Measurements from ENCODE around the gene BPIFB1.

The BPIFB1 gene

GRCh38 chr20:33251496-33251895, 31.5 kb upstream of the BPIFB1 start:
- ChIA-PET POLR2A (no interaction called here), CTCF (interaction anchor here (0.7 kb wide), 1 partner anchor 48 kb away, joined by 3 read pairs; no protein-coding TSS in a partner anchor)
- Histone ChIP-seq H3K4me3 (ENCODE audit: low read depth, low read length) (no peak overlapping the region), H3K4me1 (ENCODE audit: control insufficient read depth, insufficient read depth, low read length) (no peaks in the 10 kb centered on the region), H3K27ac (ENCODE audit: extremely low read depth, low read depth, low read length) (no peak overlapping the region), H3K9me3 (ENCODE audit: control insufficient read depth, insufficient read depth, low read depth, low read length) (no peaks in the 10 kb centered on the region), H3K36me3 (ENCODE audit: control insufficient read depth in 2 of 2, insufficient read depth in 1 of 2, low read length in 2 of 2) (no peaks in the 10 kb centered on the region)
- TF ChIP-seq ZNF692 (tag by site-specific recombination; IDR thresholded peaks at IDR 0.05) (no peak), ZNF426 (tag by site-specific recombination; IDR thresholded peaks at IDR 0.05) (no peak), ZNF26 (tag by site-specific recombination; IDR thresholded peaks at IDR 0.05) (no peak), BCL11A (tag by site-specific recombination; IDR thresholded peaks at IDR 0.05; ENCODE audit: low read depth) (no peak), SCRT1 (tag by site-specific recombination; IDR thresholded peaks at IDR 0.05; ENCODE audit: borderline replicate concordance) (no peak), ZNF174 (tag by site-specific recombination; IDR thresholded peaks at IDR 0.05) (no peak), ZBTB20 (tag by site-specific recombination; IDR thresholded peaks at IDR 0.05) (no peak), KLF1 (tag by site-specific recombination; IDR thresholded peaks at IDR 0.05) (no peak), ZNF223 (tag by site-specific recombination; IDR thresholded peaks at IDR 0.05) (no peak), ZNF398 (tag by site-specific recombination; IDR thresholded peaks at IDR 0.05) (no peak), ZSCAN23 (tag by site-specific recombination; IDR thresholded peaks at IDR 0.05) (no peak), ZFP69B (tag by site-specific recombination; IDR thresholded peaks at IDR 0.05) (no peak), ZFP41 (tag by site-specific recombination; IDR thresholded peaks at IDR 0.05; ENCODE audit: borderline replicate concordance) (no peak), RBAK (tag by site-specific recombination; IDR thresholded peaks at IDR 0.05) (no peak), ZBTB44 (tag by site-specific recombination; IDR thresholded peaks at IDR 0.05) (no peak), ZNF600 (tag by site-specific recombination; IDR thresholded peaks at IDR 0.05) (no peak), ZNF843 (tag by site-specific recombination; IDR thresholded peaks at IDR 0.05) (no peak), ZNF510 (tag by site-specific recombination; IDR thresholded peaks at IDR 0.05; ENCODE audit: insufficient replicate concordance) (no peak)

- Histone ChIP-seq H3K4me3 (ENCODE audit: low read depth, low read length) (no peak overlapping the region), H3K36me3 (ENCODE audit: control insufficient read depth in 2 of 2, insufficient read depth in 1 of 2, low read length in 2 of 2) (no peaks in the 10 kb centered on the region), H3K27ac (ENCODE audit: extremely low read depth, low read depth, low read length) (no peak overlapping the region), H3K9me3 (ENCODE audit: control insufficient read depth, insufficient read depth, low read depth, low read length) (no peaks in the 10 kb centered on the region), H3K4me1 (ENCODE audit: control insufficient read depth, insufficient read depth, low read length) (no peaks in the 10 kb centered on the region)
- CTCF ChIA-PET = interaction anchor here (0.7 kb wide), 1 partner anchor 47 kb away, joined by 3 read pairs; no protein-coding TSS in a partner anchor
- POLR2A ChIA-PET = no interaction called here
- no peak for TF ChIP-seq ZNF510 (tag by site-specific recombination; IDR thresholded peaks at IDR 0.05; ENCODE audit: insufficient replicate concordance)
- no peak for TF ChIP-seq ZNF580 (tag by site-specific recombination; IDR thresholded peaks at IDR 0.05)
- no peak for TF ChIP-seq CTCF (tag by site-specific recombination; IDR thresholded peaks at IDR 0.05)
- no peak for TF ChIP-seq ZNF692 (tag by site-specific recombination; IDR thresholded peaks at IDR 0.05)
- TF ChIP-seq GLI4 (tag by site-specific recombination; IDR thresholded peaks at IDR 0.05) = no peak
- TF ChIP-seq ZNF211 (tag by site-specific recombination; IDR thresholded peaks at IDR 0.05; ENCODE audit: low read depth) = no peak
- no peak for TF ChIP-seq SP2 (tag by site-specific recombination; IDR thresholded peaks at IDR 0.05)
Measured at GRCh38 chr20:33252460-33252859, 30.6 kb upstream of the BPIFB1 start.
